ENCODE measurements around the gene ALDH2. TPM values are rescaled to one million over a fixed set of nuclear protein-coding genes. Genes with fewer than 3 reads are reported as not detected.

ALDH2 gene
- total and polyA plus RNA-seq, 2 donors (not counting 1 experiment from before 2014, with no cell fraction given): 27.7 to 53.7 TPM

- Histone ChIP-seq H4K20me1 (ENCODE audit: control insufficient read depth, extremely low read depth, insufficient read depth, low read length) (no peaks in the 10 kb centered on the region), H3K79me2 (ENCODE audit: control insufficient read depth, insufficient read depth, low read length) (no peaks in the 10 kb centered on the region), H3K4me1 (ENCODE audit: control insufficient read depth, extremely low read depth, insufficient read depth, low read length) (peaks cover 3% of the 10 kb centered on the region), H3K27ac (ENCODE audit: insufficient read depth, low read length) (no peak overlapping the region), H3K9ac (ENCODE audit: insufficient read depth, low read length) (no peak overlapping the region), H3K27me3 (ENCODE audit: control insufficient read depth, insufficient read depth, low read length) (no peaks in the 10 kb centered on the region), H2AFZ (ENCODE audit: low read length) (no peak overlapping the region), H3K36me3 (ENCODE audit: control insufficient read depth, insufficient read depth, low read length) (no peaks in the 10 kb centered on the region), H3K4me2 (ENCODE audit: extremely low read depth, insufficient read depth, low read length) (no peak overlapping the region), H3K4me3 (replicated peaks in 1 of 4; ENCODE audit: control extremely low read depth in 1 of 4, insufficient read depth in 1 of 4, low read depth in 3 of 4, low read length in 4 of 4) (no peak overlapping the region), H3K9me3 (ENCODE audit: control insufficient read depth, insufficient read depth, low read depth, low read length) (no peaks in the 10 kb centered on the region)
- no peak for DNase-seq (ENCODE audit: low read depth in 2 of 2)
- no peak for TF ChIP-seq EZH2 (IDR thresholded peaks at IDR 0.05; ENCODE audit: low read length, missing control alignments)
- no peak for TF ChIP-seq CTCF (conservative IDR thresholded peaks at IDR 0.05 in 1 of 2, IDR thresholded peaks at IDR 0.05 in 1 of 2; ENCODE audit: low read depth in 1 of 2, low read length in 2 of 2)
Observed at GRCh38 chr12:111764120-111764821, 2.5 kb upstream of the ALDH2 start.

GRCh38 chr12:111767362-111768158 lies 827 bp downstream of the ALDH2 start:
- no peaks in the 10 kb centered on the region for H3K36me3 ChIP-seq (ENCODE audit: control insufficient read depth, insufficient read depth, low read length)
- H3K9ac ChIP-seq (ENCODE audit: insufficient read depth, low read length): peak overlapping the region; percentile 58
- H3K4me1 ChIP-seq (ENCODE audit: control insufficient read depth, extremely low read depth, insufficient read depth, low read length): peaks cover 3% of the 10 kb centered on the region
- no peaks in the 10 kb centered on the region for H4K20me1 ChIP-seq (ENCODE audit: control insufficient read depth, extremely low read depth, insufficient read depth, low read length)
- H3K4me2 ChIP-seq (ENCODE audit: extremely low read depth, insufficient read depth, low read length): peak overlapping the region; percentile 64
- H3K27ac ChIP-seq (ENCODE audit: insufficient read depth, low read length): no peak overlapping the region
- no peaks in the 10 kb centered on the region for H3K79me2 ChIP-seq (ENCODE audit: control insufficient read depth, insufficient read depth, low read length)
- peak; percentile 31 to 49 for DNase-seq (ENCODE audit: low read depth in 2 of 2)
- peak overlapping the region; percentile 24 to 80 (median 64) for H3K4me3 ChIP-seq (replicated peaks in 1 of 4; ENCODE audit: control extremely low read depth in 1 of 4, insufficient read depth in 1 of 4, low read depth in 3 of 4, low read length in 4 of 4)
- TF ChIP-seq EZH2 (IDR thresholded peaks at IDR 0.05; ENCODE audit: low read length, missing control alignments) (no peak), CTCF (conservative IDR thresholded peaks at IDR 0.05 in 1 of 2, IDR thresholded peaks at IDR 0.05 in 1 of 2; ENCODE audit: low read depth in 1 of 2, low read length in 2 of 2) (no peak)
- H2AFZ ChIP-seq (ENCODE audit: low read length): peak overlapping the region; percentile 9
- no peaks in the 10 kb centered on the region for H3K9me3 ChIP-seq (ENCODE audit: control insufficient read depth, insufficient read depth, low read depth, low read length)
- H3K27me3 ChIP-seq (ENCODE audit: control insufficient read depth, insufficient read depth, low read length): no peaks in the 10 kb centered on the region

GRCh38 chr12:111768159-111768895 lies 1.6 kb downstream of the ALDH2 start:
- no peaks in the 10 kb centered on the region for H4K20me1 ChIP-seq (ENCODE audit: control insufficient read depth, extremely low read depth, insufficient read depth, low read length)
- no peaks in the 10 kb centered on the region for H3K79me2 ChIP-seq (ENCODE audit: control insufficient read depth, insufficient read depth, low read length)
- no peak for TF ChIP-seq EZH2 (IDR thresholded peaks at IDR 0.05; ENCODE audit: low read length, missing control alignments)
- no peak for TF ChIP-seq CTCF (conservative IDR thresholded peaks at IDR 0.05 in 1 of 2, IDR thresholded peaks at IDR 0.05 in 1 of 2; ENCODE audit: low read depth in 1 of 2, low read length in 2 of 2)
- H3K27me3 ChIP-seq (ENCODE audit: control insufficient read depth, insufficient read depth, low read length): no peaks in the 10 kb centered on the region
- no peak overlapping the region for H2AFZ ChIP-seq (ENCODE audit: low read length)
- peak overlapping the region; percentile 64 for H3K4me2 ChIP-seq (ENCODE audit: extremely low read depth, insufficient read depth, low read length)
- no peak overlapping the region for H3K27ac ChIP-seq (ENCODE audit: insufficient read depth, low read length)
- DNase-seq (ENCODE audit: low read depth in 2 of 2): no peak
- H3K36me3 ChIP-seq (ENCODE audit: control insufficient read depth, insufficient read depth, low read length): no peaks in the 10 kb centered on the region
- H3K9ac ChIP-seq (ENCODE audit: insufficient read depth, low read length): no peak overlapping the region
- no peaks in the 10 kb centered on the region for H3K9me3 ChIP-seq (ENCODE audit: control insufficient read depth, insufficient read depth, low read depth, low read length)
- H3K4me1 ChIP-seq (ENCODE audit: control insufficient read depth, extremely low read depth, insufficient read depth, low read length): peaks cover 4% of the 10 kb centered on the region
- H3K4me3 ChIP-seq (replicated peaks in 1 of 4; ENCODE audit: control extremely low read depth in 1 of 4, insufficient read depth in 1 of 4, low read depth in 3 of 4, low read length in 4 of 4): peak overlapping the region in 2 of 4 experiments; percentile 75 to 80
